GM18502 (cell line): ENCODE results near the gene TYSND1.
A peak's percentile ranks its signal among the peaks of the same experiment; 100 is the strongest.
"Not testable (repeated sequence)": the region's sequence is repeated elsewhere in the genome, so short reads cannot be mapped to it uniquely, and the experiment has no call there.

ENCODE experiments used
- ATAC-seq: cut with Tn5 transposase; IDR thresholded peaks from one replicate; pipeline ENCODE4 v1.9.1; 2021; ENCODE audit warnings: mild to moderate bottlenecking; ENCODE audit not compliant: unreplicated experiment, poor library complexity

Gene TYSND1

DNA sequence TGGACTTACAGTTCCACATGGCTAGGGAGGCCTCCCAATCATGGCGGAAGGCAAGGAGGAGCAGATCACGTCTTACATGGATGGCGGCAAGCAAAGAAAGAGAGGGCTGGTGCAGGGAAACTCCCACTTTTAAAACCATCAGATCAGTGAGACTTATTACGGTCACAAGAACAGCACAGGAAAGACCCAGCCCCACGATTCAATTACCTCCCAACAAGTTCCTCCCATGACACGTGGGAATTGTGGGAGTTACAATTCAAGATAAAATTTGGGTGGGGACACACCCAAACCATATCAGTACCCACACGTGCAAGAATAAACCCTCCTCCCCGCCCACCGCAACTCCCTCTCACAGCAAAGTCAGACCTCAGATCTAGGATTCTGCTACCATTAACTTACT, 9.4 kb downstream of the TYSND1 start:
- no peak for ATAC-seq

DNA sequence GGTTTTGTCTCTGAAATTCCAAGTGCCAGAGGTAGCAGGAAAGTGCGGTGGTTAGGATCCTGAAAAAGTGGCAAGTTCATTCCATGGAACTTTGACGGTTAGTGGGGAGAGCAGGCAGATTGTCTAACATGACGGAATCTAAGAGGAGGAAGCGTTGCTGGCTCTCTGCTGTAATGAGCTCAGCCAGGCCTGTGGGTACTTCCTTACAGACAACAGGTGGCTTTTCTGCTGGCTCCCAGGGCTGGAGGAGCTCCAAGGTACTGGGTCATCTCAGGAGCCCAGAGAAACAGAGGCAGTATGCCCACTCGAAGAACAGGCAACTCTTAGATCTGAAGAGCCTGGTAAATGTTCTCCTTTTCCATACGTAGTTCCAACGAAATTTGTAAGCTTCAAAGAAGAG, 10.8 kb downstream of the TYSND1 start:
- no peak for ATAC-seq

DNA sequence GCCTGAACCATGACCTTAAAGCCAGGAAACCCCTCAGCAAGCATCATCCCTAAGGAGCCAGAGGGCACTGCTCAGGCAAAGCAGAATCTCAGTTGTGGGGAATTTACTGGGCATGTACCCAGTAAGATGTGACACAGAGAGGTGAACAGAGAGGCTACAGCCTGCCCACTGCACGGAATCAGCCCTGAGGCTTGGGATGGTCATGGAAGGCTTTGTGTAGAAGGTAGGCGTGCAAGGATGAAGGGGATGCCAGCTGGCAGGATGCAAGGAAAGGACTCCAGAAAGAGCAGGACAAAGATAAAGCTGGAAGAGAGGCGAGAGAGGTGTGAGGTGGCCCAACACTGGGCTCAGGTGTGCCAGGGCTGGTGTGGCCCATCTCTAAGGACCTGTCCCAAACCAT, 11.5 kb downstream of the TYSND1 start:
- no peak for ATAC-seq

DNA sequence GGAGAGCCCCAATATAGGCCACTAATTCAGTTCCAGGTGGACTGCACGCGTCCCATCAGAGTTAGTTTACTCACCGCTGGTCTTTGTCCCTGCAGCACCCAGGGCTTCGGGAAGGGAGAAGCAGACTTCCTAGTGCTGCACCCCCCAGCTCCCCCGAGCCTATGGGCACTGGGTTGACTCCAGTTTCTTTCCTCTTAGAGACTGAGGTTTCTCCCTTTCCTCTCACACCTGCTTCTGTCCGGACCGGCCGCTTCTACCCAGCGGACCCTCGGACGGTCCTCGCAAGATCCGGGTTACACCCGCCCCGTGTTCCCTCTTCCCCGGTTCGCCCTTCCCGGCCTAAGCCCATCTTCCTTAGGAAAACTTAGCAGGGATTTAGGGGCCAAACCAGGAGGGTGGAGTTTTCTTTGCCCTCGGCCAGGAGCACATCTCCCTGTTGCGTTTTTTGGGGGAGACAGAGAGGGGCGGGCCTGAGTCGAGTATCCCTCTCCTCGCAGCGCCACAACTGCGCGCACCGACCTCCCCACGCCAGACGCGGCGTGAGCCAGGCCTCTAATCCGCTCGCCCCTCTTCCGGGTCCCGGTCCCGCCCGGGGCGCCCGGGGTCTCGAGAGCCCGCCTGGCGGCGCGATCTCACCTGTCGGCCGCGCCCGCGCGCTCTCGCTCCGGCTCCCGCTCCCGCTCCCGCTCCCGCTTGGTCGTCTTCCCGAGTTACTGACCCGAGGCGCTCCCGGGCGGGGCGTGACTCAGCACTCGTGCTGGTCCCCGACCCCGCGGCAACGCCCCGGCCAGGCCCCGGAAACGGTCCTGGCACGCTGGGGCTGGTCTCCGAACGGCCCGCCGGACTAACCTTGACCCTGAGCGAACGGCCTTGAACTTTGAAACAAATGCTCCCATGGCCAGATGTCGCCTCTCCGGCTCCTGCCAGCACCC, 14.1 kb downstream of the TYSND1 start, which contains the start of gene AIFM2:
Gene AIFM2 (minus strand): TSS at position 728 of the 932 bp plus-strand sequence. CDS start 8,741 bp downstream, outside the sequence.
- peak; percentile 88 for ATAC-seq

DNA sequence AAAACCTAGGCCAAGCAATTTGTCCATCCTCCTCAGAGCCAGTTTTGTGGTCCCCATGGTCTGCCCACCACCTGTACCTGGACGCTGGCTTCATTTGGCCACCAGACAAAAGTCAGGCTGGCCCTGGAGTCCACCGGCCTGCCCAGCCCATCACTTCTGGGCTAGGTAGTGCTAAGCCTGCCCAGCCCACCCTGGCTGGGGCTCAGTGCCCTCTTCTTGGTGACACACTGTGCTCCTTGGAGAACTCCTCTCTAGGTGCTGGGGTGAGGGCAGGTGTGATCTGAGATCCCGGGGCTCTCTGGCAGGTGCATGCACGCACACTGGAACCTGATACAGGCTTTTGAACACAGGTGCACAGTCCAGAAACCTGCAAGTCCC, 15.0 kb downstream of the TYSND1 start:
- no peak for ATAC-seq

DNA sequence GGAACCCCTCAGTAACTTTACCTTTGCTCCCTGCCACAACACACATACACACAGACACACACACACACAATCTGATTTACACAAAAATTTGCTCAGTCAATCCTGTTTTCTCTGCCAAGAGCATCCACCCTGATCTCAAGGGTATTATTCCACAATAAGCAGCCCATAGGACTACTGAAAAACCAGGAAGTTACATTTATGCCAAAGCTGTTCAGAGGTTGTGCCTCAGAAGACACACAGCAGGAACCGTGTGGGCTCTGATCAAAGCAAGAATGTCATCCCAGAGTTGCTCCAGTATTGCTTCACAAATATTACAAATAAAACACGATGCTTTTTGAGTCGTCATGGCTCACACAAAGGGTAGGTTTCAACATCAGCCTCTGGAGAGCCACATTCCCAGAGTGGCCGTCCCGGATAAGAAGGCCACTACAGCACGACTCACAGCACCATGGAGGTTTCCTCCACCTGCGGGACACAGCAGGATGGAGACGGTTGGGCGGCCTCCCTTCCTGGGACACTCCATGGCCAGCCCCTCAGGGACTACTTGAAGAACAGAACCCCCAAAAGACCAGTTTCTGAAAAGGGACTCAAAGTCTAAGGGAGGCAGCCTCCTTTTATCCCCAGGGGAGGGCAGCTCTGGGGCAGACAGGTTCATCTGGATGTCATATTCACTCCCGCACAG, 15.5 kb downstream of the TYSND1 start:
- no peak for ATAC-seq

DNA sequence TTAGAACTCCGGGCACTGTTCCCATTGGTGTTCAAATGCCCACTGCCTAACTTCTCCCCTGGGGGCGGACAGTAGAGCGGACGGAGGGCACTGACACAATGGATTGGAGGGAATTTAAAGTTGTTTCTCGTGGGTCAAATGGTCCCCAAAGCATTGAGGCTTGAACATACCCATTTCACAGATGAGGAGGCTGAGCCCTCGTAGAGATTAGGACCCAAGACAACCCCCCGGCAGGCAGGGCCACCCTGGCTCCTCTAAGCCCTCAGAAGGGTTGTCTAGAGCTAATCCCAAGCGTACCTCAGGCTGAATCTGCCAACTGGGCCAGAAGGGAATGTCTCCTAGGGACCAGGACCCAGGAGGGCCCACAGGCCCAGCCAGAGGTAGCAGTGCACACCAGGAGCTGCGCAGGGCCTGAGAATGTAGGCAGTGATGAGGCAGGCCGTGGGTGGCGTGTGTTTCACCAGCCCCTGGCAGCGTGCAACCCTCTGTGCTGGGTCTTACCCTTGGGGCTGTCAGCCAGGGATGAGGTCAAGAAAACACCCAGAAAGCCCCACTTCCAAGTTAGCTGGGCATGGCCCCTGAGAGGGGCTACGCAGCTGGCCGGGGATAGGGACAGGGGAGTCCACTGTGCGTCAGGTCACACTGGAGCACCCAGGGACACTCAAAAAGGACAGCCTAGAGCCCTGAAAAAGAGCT, 19.7 kb downstream of the TYSND1 start:
- no peak for ATAC-seq

DNA sequence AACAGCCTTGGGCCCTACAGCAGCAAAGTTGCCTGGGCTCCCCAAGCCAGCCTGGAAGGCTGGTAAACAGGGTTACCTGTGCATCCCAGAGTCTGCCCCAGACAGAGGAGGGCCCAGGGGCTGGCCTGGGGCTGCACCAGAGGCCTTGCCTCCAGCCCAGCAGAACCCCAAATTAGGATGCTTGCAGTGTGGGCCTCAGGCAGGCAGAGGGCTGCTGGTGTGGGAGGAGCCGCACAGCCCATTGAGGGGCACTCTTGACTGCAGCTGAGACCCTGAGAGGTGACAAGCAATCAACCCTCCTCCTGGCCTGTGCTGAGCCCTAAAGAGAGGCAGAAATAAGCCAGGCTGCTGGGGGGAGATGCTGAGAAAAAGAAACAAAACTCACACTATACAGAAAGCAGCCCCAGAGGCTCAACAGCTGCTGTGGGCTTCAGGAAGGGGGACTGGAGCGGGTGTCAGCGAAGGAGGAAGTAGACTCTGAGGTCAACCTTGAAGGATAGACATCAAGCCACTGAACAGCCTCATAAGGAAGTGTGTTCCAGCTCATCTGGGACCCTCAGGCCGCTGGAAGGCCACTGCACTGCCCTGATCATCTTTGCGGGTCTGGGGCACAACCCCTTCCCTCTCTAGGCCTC, 20.5 kb downstream of the TYSND1 start:
- no peak for ATAC-seq

DNA sequence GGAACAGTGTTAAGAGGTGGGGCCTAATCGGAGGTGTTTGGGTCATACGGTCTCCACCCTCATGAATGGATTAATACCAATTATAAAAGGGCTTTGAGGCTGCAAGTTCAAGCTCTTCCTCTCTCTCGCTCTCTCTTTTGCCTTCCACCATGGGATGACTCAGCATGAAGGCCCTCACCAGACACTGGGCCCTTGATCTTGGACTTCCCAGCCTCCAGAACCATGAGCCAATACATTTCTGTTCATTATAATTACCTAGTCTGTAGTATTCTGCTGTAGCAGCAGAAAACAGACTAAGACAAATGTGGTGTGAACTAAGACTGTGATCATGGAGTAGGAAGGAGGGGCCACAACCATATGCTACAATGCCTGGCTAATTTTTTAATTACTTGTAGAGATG, 21.6 kb downstream of the TYSND1 start:
- no peak for ATAC-seq

DNA sequence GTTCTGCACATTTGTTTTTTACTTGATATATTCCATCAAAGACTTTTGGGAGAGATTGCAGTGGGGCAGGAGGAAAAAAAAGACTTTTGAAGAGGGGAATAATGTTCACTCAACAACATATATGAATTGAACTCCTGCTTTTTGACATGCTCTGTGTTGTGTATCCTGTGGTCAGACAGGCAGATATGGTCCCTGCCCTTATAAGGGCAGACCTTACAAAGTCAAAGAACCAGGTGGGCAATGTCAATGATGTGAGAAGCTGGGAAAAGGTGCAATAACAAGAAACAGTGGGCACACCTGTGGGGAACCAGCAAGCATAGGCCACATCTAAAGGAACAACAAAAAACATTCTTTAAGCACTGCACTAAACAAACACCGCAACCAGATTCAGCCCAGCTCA, 22.1 kb downstream of the TYSND1 start:
- no peak for ATAC-seq

DNA sequence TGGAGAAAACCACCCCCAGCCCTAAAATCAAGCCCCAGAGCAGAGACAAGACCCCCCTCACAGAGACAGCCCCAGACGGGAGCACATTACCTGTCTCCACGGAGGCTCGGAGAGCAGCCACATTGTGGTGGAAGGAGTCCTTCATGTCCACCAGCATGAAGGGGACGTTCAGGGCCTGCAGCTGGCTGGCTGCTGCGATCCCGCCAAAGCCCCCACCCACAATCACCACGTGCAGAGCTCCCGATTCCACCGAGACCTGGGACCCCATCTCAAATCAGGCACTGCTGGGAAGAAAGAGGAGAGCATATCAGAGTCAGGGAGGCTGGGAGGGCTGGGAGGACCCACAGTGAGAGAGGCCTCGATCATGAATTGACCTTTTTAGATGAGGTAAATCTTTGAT, 22.7 kb downstream of the TYSND1 start:
- no peak for ATAC-seq

DNA sequence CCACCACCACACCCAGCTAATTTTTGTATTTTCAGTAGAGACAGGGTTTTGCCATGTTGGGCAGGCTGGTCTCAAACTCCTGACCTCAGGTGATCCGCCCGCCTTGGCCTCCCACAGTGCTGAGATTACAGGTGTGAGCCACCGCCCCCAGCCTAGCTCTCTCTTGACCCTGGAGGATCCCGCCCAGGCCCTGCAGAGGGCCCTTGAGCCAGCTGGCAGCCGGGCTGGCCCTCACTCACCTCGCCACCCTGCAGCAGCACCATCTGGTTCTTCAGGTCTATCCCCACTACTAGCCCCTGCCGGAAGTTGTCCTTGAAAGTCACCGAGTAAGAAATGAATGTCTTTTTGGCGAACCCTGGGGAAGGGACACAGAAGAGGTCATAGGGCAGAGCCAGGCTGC, 23.3 kb downstream of the TYSND1 start:
- not testable (repeated sequence) for ATAC-seq

DNA sequence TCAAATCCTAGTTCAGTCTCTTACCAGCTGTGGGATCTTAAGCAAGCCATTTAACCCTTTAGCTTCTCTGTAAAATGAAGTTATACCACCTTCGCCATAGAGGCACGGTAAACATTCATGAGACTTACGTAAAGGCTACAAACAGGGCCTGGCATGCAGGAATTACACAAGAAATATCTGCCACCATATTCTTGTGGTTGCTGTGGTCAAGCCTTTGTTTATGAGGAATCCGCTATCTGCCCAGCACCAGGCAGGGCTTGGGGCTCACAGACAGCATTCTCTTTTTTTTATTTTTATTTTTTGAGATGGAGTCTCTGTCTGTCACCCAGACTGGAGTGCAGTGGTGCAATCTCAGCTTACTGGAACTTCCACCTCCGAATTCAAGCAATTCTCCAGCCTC, 23.8 kb downstream of the TYSND1 start:
- no peak for ATAC-seq

DNA sequence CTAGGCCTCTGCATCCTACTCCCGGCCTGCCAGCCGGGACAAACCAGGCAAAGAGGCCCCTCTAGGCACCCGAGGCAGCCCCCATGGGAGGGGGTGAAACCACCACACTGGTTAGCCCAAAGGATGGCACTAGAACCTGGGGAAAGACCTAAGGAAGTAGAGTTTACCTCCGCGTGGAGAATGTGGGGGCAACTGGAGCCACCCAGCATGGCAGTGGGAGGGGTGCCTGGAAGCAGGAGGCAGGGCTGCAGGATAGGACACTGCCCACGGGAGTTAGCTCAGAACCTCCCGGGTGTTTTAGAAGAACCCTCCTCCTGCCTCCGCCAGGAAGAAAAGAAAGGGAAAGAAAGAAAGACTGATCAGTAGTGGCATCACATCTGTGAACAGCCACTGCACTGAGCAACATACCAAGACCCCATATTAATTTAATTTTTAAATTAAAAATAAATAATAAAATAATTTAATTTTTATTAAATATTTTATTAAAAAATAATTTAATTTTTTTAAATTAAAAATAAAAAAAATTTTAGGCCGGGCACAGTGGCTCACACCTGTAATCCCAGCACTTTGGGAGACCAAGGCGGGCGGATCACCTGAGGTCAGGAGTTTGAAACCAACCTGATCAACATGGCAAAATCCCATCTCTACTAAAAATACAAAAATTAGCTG, 25.1 kb downstream of the TYSND1 start:
- ATAC-seq, result no peak

DNA sequence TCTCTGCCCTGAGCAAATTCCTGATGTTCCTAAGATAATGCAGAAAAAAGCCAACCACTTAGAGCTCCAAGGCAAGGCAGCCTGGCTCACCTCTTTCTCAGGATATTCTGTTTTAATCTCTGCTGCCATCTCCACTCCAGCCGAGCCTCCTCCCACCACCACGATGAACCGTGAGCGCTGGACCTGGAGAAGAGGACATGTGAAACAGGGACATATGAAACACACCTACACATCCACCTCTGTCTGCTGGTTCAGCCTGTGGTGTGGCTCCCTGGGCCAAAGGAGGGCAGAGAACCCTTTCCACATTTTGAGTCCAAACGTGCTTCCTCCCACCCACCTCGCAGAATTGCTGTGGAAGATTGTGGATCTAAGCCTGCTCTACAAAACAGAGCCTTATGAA, 26.1 kb downstream of the TYSND1 start:
- ATAC-seq, result no peak

DNA sequence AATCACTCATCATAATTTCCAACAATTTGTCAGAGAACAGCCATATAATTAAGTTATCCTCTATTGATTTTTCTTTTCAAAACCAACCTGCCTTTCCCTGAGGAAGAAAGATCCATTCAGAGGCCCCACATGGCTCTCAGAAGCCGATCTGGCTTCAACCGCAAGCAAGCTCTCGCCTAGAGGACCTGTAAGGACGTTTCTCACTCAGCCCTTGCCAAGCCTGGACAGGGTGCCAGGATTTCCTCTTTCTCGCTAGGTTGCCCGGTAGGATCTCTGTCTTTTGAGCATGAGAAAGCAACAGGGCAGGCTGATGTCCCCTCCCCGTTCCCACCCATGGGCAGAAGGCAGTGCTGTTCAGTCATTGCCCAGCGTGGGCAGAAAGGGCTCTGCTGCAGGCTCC, 26.9 kb downstream of the TYSND1 start:
- ATAC-seq, result no peak

DNA sequence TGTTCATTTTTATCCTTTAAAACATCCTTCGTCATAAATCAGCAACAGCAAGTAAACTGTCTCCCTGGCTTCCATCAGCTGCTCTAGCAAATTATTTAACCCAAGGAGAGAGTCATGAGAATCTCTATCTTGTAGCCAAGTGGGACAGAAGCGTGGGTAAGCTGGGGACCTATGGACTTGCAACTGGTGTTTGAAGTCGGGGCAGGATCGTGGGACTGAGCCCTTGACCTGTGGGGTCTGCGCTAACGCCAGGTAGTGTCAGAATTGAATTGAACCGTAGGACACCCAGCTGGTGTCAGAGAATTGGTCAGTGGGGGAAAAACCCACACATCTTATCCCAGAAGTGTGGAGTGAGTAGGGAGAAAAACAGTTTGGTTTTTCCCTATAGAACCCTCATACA, 27.3 kb downstream of the TYSND1 start:
- ATAC-seq, result no peak

DNA sequence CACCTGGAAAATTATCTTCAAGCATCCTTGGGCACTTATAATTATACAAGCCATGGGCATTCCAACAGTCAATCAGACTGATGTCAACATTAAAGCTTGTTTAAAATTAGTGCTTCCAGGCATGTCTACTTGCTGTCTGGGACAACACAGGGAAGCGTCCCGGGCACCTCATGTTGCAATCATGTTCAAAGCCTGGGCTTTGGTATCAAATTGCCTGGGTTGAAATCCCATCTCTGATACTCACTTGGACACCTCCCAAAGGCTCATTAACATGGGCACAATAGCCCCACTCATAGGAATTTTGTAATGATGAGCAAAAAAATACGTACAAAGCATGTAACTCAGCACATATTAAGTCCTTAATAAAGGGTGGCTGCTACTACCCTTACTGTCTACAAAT, 28.3 kb downstream of the TYSND1 start:
- no peak for ATAC-seq

DNA sequence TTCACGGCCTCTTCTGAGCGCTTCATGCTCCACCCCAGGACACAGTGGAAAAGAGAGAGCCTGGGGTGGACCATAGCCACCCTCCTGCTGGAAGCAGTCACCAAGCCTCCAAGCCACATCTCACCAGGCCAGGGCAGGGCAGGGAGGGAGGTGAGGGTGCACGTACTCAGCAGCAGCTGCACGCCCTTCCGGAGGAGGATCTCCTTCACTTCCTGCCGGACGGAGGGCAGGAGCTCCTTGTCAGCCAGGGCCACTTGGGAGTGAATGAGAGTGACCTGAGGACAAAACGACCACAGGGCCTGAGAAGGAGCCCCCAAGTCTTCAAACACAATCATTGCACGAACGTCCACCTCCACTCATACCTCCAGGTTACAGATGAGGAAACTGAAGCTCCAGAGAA, 28.9 kb downstream of the TYSND1 start:
- no peak for ATAC-seq
